HG03342 (cell line): ENCODE data around the gene SLCO3A1.

Source experiments
- ATAC-seq: cut with Tn5 transposase; IDR thresholded peaks from one replicate; pipeline ENCODE4 v1.9.1; 2021; ENCODE audit warnings: mild to moderate bottlenecking, moderate library complexity; ENCODE audit not compliant: unreplicated experiment

SLCO3A1 gene

GRCh38 chr15:91936927-91937326, 83.4 kb downstream of the SLCO3A1 start:
- no peak for ATAC-seq

GRCh38 chr15:91938136-91938535, 84.6 kb downstream of the SLCO3A1 start:
- ATAC-seq = no peak

GRCh38 chr15:91939403-91939831, 85.9 kb downstream of the SLCO3A1 start:
- ATAC-seq = no peak

GRCh38 chr15:91940496-91941381, 87.2 kb downstream of the SLCO3A1 start:
- ATAC-seq = no peak

GRCh38 chr15:91941871-91942658, 88.6 kb downstream of the SLCO3A1 start:
- no peak for ATAC-seq

GRCh38 chr15:91942720-91943394, 89.3 kb downstream of the SLCO3A1 start:
- peak; percentile 63 for ATAC-seq

GRCh38 chr15:91944331-91944730, 90.8 kb downstream of the SLCO3A1 start:
- no peak for ATAC-seq

- no peak for ATAC-seq
Observed at GRCh38 chr15:91945385-91945784, 91.9 kb downstream of the SLCO3A1 start.

- no peak for ATAC-seq
Observed at GRCh38 chr15:91946075-91946474, 92.6 kb downstream of the SLCO3A1 start.

GRCh38 chr15:91946581-91947292, 93.2 kb downstream of the SLCO3A1 start:
- no peak for ATAC-seq

GRCh38 chr15:91947293-91947679, 93.8 kb downstream of the SLCO3A1 start:
- ATAC-seq = no peak

- ATAC-seq = no peak
Observed at GRCh38 chr15:91947683-91948608, 94.4 kb downstream of the SLCO3A1 start.

- no peak for ATAC-seq
Observed at GRCh38 chr15:91949361-91949760, 95.9 kb downstream of the SLCO3A1 start.

- no peak for ATAC-seq
Observed at GRCh38 chr15:91950054-91950453, 96.5 kb downstream of the SLCO3A1 start.

- no peak for ATAC-seq
Observed at GRCh38 chr15:91950631-91951329, 97.3 kb downstream of the SLCO3A1 start.

GRCh38 chr15:91952216-91952615, 98.7 kb downstream of the SLCO3A1 start:
- ATAC-seq = no peak

GRCh38 chr15:91953432-91953831, 99.9 kb downstream of the SLCO3A1 start:
- no peak for ATAC-seq

- no peak for ATAC-seq
Observed at GRCh38 chr15:91954292-91954691, 100.8 kb downstream of the SLCO3A1 start.
